Glomerular endothelial cell (primary cell): ENCODE results near the gene CDK19. TPM values are rescaled to one million over a fixed set of nuclear protein-coding genes. Genes with fewer than 3 reads are reported as not detected.
"Not testable (repeated sequence)": the region's sequence is repeated elsewhere in the genome, so short reads cannot be mapped to it uniquely, and the experiment has no call there.

Source experiments
- DNase-seq: peaks from one replicate; pipeline ENCODE4 v3.0.0-alpha.2; 2011; ENCODE audit warnings: low read depth, low spot score; ENCODE audit errors: extremely low read depth
- total RNA-seq: library from RNA; depleted of rRNA; stranded (reverse); fragments of >200 nt; gene quantifications from 2 replicates; pipeline ENCODE4 v1.2.3, GENCODE V29; 2015

Gene CDK19
- total RNA-seq, 1 donor from 2014 or later = 13.1 TPM

GRCh38 chr6:110814102-110815014 is 911 bp downstream of the CDK19 start:
- DNase-seq = no peak

GRCh38 chr6:110813338-110814101 is 1.7 kb downstream of the CDK19 start:
- no peak for DNase-seq

GRCh38 chr6:110812719-110813118 is 2.5 kb downstream of the CDK19 start:
- DNase-seq = no peak

GRCh38 chr6:110810896-110811586 is 4.2 kb downstream of the CDK19 start:
- no peak for DNase-seq

GRCh38 chr6:110809792-110810191 is 5.5 kb downstream of the CDK19 start:
- DNase-seq = no peak

- DNase-seq = not testable (repeated sequence)
Measured at GRCh38 chr6:110802175-110802574, 13.1 kb downstream of the CDK19 start.

- DNase-seq = no peak
Measured at GRCh38 chr6:110800839-110801196, 14.5 kb downstream of the CDK19 start.

- no peak for DNase-seq
Measured at GRCh38 chr6:110800196-110800838, 15.0 kb downstream of the CDK19 start.

GRCh38 chr6:110799655-110800054 is 15.6 kb downstream of the CDK19 start:
- no peak for DNase-seq

- no peak for DNase-seq
Measured at GRCh38 chr6:110799189-110799588, 16.1 kb downstream of the CDK19 start.

- no peak for DNase-seq
Measured at GRCh38 chr6:110795271-110795670, 20.0 kb downstream of the CDK19 start.

- no peak for DNase-seq
Measured at GRCh38 chr6:110786696-110787095, 28.6 kb downstream of the CDK19 start.

- DNase-seq = no peak
Measured at GRCh38 chr6:110786271-110786670, 29.0 kb downstream of the CDK19 start.

GRCh38 chr6:110784610-110784979 is 30.7 kb downstream of the CDK19 start:
- DNase-seq = no peak

- DNase-seq = no peak
Measured at GRCh38 chr6:110781522-110782214, 33.6 kb downstream of the CDK19 start.

- DNase-seq = no peak
Measured at GRCh38 chr6:110778333-110778732, 36.9 kb downstream of the CDK19 start.

- DNase-seq = no peak
Measured at GRCh38 chr6:110777636-110778035, 37.6 kb downstream of the CDK19 start.

GRCh38 chr6:110776413-110776812 is 38.9 kb downstream of the CDK19 start:
- no peak for DNase-seq

- no peak for DNase-seq
Measured at GRCh38 chr6:110769923-110770322, 45.3 kb downstream of the CDK19 start.

GRCh38 chr6:110768057-110768456 is 47.2 kb downstream of the CDK19 start:
- no peak for DNase-seq
